ENCODE data around the gene WDR46.
A peak's percentile ranks its signal among the peaks of the same experiment; 100 is the strongest.

WDR46 gene

GRCh38 chr6:33249732-33250630, 39.1 kb downstream of the WDR46 start:
- no peak for TF ChIP-seq ZNF274 (IDR thresholded peaks at IDR 0.05; ENCODE audit: low read depth, low read length)
- H3K4me3 ChIP-seq (ENCODE audit: low read length), result peak overlapping the region; percentile 81

GRCh38 chr6:33248932-33249731, 39.9 kb downstream of the WDR46 start:
- H3K4me3 ChIP-seq (ENCODE audit: low read length), result peak overlapping the region; percentile 81
- no peak for TF ChIP-seq ZNF274 (IDR thresholded peaks at IDR 0.05; ENCODE audit: low read depth, low read length)

GRCh38 chr6:33248643-33248931, 40.5 kb downstream of the WDR46 start:
- TF ChIP-seq ZNF274 (IDR thresholded peaks at IDR 0.05; ENCODE audit: low read depth, low read length), result no peak
- H3K4me3 ChIP-seq (ENCODE audit: low read length), result peak overlapping the region; percentile 63

- H3K4me3 ChIP-seq (ENCODE audit: low read length), result peak overlapping the region; percentile 63
- no peak for TF ChIP-seq ZNF274 (IDR thresholded peaks at IDR 0.05; ENCODE audit: low read depth, low read length)
These were observed 40.9 kb downstream of the WDR46 start for GRCh38 chr6:33247977-33248642.

- no peak overlapping the region for H3K4me3 ChIP-seq (ENCODE audit: low read length)
- TF ChIP-seq ZNF274 (IDR thresholded peaks at IDR 0.05; ENCODE audit: low read depth, low read length), result no peak
These were observed 45.6 kb downstream of the WDR46 start for GRCh38 chr6:33243476-33243875.

- H3K4me3 ChIP-seq (ENCODE audit: low read length), result no peak overlapping the region
- TF ChIP-seq ZNF274 (IDR thresholded peaks at IDR 0.05; ENCODE audit: low read depth, low read length), result no peak
These were observed 47.1 kb downstream of the WDR46 start for GRCh38 chr6:33241968-33242367.

- H3K4me3 ChIP-seq (ENCODE audit: low read length), result no peak overlapping the region
- TF ChIP-seq ZNF274 (IDR thresholded peaks at IDR 0.05; ENCODE audit: low read depth, low read length), result no peak
These were observed 51.3 kb downstream of the WDR46 start for GRCh38 chr6:33237741-33238140.

- no peak overlapping the region for H3K4me3 ChIP-seq (ENCODE audit: low read length)
- no peak for TF ChIP-seq ZNF274 (IDR thresholded peaks at IDR 0.05; ENCODE audit: low read depth, low read length)
These were observed 52.2 kb downstream of the WDR46 start for GRCh38 chr6:33236852-33237251.

GRCh38 chr6:33236328-33236727, 52.7 kb downstream of the WDR46 start:
- no peak for TF ChIP-seq ZNF274 (IDR thresholded peaks at IDR 0.05; ENCODE audit: low read depth, low read length)
- H3K4me3 ChIP-seq (ENCODE audit: low read length), result no peak overlapping the region

GRCh38 chr6:33235221-33235634, 53.8 kb downstream of the WDR46 start:
- no peak overlapping the region for H3K4me3 ChIP-seq (ENCODE audit: low read length)
- TF ChIP-seq ZNF274 (IDR thresholded peaks at IDR 0.05; ENCODE audit: low read depth, low read length), result no peak

All from GM08714 (cell line).